Lower leg skin (tissue), 3 donors: ENCODE results near the gene CALHM4.

Experiments used
- CTCF ChIP-seq, 3 donors: fragments of 450-650 bp; IDR thresholded peaks; one replicate each; pipeline ENCODE4 v1.5.1; 2016; ENCODE audit warnings: antibody characterized with exemption in 3 of 3, mild to moderate bottlenecking in 3 of 3, moderate library complexity in 2 of 3
- POLR2A ChIP-seq, 2 donors: fragments of 450-650 bp; IDR thresholded peaks; one replicate each; pipeline ENCODE4 v1.6.1; 2016 to 2017; ENCODE audit warnings: antibody characterized with exemption in 2 of 2, mild to moderate bottlenecking in 1 of 2, moderate library complexity in 1 of 2

DNA sequence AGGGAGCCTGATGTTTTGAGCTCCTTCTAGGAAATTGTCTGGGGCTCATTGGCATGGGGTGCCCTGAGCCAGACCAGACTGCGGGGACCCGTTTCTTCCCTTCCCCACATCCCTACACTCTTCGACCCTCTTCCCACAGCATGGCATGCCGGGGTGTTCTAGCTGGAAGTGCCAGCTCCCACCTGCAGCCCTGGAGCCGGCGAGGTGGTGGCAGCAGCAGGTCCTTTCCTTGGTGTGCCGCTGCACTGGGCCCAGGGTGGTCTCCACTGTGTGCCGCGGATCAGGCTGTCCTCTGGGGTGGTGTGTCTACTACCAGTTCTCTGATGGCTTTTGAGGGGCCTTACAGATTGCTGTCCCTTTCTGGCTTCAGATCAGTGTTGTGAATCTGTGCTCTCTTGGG, 10.3 kb downstream of the CALHM4 start:
- TF ChIP-seq CTCF (IDR thresholded peaks at IDR 0.05) (no peak), POLR2A (IDR thresholded peaks at IDR 0.05) (no peak)
